ENCODE data around the gene HIBADH.

DNA sequence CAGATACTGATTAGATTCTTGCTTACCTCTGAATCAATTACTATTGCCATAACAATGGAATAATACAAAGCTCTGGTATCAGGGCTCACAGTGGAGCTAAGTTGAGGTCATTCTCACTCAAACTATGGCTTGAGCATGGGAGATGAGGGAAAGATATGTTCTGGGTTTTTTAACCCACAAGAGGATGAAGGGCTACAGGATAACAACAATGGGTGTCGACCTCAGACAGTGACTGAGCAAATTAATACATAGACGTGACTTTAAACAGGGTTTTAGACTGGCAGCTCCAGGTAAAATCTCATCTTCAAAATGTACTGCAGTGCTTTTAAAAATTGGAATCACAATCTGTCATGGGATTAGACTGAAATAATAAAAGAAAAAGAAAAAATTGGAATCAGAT, 7.5 kb upstream of the HIBADH start:
- no peak for TF ChIP-seq ZFP3 (CRISPR knock-in tag; IDR thresholded peaks at IDR 0.05)
- TF ChIP-seq, protein P1, sequence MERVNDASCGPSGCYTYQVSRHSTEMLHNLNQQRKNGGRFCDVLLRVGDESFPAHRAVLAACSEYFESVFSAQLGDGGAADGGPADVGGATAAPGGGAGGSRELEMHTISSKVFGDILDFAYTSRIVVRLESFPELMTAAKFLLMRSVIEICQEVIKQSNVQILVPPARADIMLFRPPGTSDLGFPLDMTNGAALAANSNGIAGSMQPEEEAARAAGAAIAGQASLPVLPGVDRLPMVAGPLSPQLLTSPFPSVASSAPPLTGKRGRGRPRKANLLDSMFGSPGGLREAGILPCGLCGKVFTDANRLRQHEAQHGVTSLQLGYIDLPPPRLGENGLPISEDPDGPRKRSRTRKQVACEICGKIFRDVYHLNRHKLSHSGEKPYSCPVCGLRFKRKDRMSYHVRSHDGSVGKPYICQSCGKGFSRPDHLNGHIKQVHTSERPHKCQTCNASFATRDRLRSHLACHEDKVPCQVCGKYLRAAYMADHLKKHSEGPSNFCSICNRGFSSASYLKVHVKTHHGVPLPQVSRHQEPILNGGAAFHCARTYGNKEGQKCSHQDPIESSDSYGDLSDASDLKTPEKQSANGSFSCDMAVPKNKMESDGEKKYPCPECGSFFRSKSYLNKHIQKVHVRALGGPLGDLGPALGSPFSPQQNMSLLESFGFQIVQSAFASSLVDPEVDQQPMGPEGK (CRISPR knock-in tag; IDR thresholded peaks at IDR 0.05; ENCODE audit: borderline replicate concordance) = no peak

All from SK-N-SH treated with all-trans-retinoic acid at 6 μM for 48 hours (cell line).